IPS-15b (cell line): ENCODE data around the gene CNN2.

Experiments used
- H3K27me3 ChIP-seq: one replicate; pipeline ENCODE4 v1.6.1; 2013; ENCODE audit warnings: low read length; ENCODE audit not compliant: control insufficient read depth, insufficient read depth
- H3K36me3 ChIP-seq: one replicate; pipeline ENCODE4 v1.6.1; 2013; ENCODE audit warnings: low read length; ENCODE audit not compliant: control insufficient read depth, insufficient read depth
- H3K4me1 ChIP-seq: one replicate; pipeline ENCODE4 v1.6.1; 2013; ENCODE audit warnings: mild to moderate bottlenecking, low read length; ENCODE audit not compliant: control insufficient read depth, insufficient read depth
- H3K4me3 ChIP-seq: one replicate; pipeline ENCODE4 v1.5.1; 2013; ENCODE audit warnings: low read depth, low read length
- H3K9ac ChIP-seq: one replicate; pipeline ENCODE4 v1.6.1; 2013; ENCODE audit warnings: low read depth, mild to moderate bottlenecking, low read length
- H3K9me3 ChIP-seq: one replicate; pipeline ENCODE4 v1.6.1; 2013; ENCODE audit warnings: mild to moderate bottlenecking, low read length; ENCODE audit not compliant: control insufficient read depth, insufficient read depth

CNN2 gene

DNA sequence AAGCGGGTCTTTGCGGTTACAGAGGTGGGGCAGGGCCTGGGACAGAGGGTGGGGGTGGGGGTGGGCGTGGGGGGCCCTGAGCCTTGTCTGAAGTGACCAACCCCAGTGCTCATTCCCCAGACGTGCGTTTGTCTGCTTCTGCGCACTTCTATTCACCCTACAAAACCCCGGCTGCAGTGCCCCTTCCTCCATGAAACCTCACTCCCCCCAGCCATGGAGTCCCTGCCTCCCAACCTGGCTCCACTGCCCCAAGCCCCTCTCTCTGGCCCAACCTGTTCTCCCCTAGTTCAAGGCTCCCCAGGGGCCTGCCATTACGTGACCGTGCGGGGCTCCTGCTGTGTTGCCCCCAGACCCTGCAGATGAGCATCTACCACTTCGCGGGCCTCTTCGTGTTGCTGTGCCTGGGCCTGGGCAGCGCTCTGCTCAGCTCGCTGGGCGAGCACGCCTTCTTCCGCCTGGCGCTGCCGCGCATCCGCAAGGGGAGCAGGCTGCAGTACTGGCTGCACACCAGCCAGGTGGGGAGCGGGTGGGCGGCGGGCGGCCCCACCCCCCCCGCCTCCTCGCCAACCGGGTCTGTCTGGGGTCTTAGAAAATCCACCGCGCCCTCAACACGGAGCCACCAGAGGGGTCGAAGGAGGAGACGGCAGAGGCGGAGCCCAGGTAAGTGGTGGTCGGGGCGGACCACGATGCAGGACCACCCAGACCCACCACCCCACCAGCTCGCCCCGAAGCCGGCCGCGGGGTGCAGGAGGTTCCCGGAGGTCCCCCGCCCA, 18.0 kb upstream of the CNN2 start:
- Histone ChIP-seq H3K9ac (no peak overlapping the region), H3K9me3 (no peaks in the 10 kb centered on the region), H3K36me3 (peaks cover 32% of the 10 kb centered on the region), H3K4me1 (no peaks in the 10 kb centered on the region), H3K4me3 (no peak overlapping the region), H3K27me3 (no peaks in the 10 kb centered on the region)

GRCh38 chr19:1009041-1009980, 17.1 kb upstream of the CNN2 start:
- H3K36me3 ChIP-seq, result peaks cover 41% of the 10 kb centered on the region
- no peak overlapping the region for H3K4me3 ChIP-seq
- H3K9me3 ChIP-seq, result no peaks in the 10 kb centered on the region
- H3K27me3 ChIP-seq, result no peaks in the 10 kb centered on the region
- no peaks in the 10 kb centered on the region for H3K4me1 ChIP-seq
- H3K9ac ChIP-seq, result no peak overlapping the region

DNA sequence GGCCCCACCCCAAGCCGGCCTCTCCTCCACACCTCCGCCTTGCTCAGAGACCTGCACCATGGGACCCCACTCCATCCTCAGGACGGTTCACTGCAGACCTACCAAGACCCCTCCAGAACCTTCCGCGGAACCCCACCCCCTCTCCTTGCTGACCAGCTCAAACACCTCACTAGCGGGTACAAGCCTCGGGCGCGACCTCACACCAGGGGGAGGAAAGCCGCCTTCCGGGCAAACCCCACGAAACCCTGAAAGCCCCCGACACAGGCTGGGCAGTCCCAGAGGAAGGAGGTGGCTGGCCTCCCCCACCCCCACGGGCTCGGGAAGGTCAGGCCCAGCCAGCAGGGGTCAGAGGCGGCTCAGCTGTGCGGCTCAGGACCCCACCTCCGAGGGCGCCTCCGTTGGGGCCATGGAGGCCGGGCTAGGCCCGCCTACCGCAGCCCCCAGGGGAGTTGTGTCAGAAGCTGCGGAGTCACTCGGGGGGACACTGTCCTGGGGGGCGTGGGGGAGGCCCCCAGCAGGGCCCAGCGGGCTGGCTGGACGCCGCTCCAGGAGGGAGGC, 16.3 kb upstream of the CNN2 start:
- H3K9me3 ChIP-seq, result no peaks in the 10 kb centered on the region
- no peak overlapping the region for H3K9ac ChIP-seq
- no peaks in the 10 kb centered on the region for H3K27me3 ChIP-seq
- H3K4me1 ChIP-seq, result no peaks in the 10 kb centered on the region
- H3K36me3 ChIP-seq, result peaks cover 42% of the 10 kb centered on the region
- H3K4me3 ChIP-seq, result no peak overlapping the region

DNA sequence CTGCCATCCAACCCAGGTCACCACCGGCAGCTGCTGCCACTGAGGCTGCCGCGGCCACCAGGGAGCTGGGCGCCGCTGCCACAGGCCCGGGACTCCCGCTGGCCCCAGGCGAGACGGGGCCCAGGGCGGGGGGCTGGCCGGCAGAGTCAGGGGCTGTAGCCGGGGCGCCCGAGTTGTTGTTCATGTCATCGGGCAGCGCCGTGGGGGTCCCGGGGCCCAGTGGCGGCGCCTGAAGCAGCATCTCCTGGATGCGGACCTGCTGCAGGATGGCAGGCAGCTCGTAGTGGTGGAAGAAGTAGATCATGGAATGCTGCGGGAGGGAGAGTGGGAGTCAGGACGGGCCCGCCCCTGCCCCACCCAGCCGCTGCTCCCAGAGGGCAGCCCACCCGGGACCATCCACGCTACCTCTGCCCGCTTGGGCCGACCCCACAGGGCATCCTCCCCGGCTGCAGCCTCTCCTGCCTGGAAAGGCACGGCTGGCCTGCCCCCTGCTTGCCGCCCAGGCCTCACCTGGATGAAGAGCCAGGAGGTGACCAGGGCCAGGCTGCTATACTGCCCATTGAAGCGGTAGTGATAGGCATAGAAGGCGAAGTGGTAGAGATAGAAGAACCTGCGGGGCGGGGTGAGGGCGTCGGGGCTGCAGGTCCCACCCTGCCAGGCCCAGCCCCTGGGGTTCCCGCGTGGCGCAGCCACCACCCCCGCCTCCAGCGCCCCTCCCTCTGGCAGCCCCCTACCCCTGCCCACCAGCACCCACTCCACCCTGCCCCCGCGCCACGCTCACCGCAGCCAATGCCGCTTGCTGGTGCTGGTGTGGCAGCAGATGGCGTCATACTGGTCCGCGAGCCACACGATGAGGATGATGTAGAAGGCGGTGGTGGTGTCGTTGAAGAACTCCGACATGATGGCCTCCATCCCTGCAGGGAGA, 15.6 kb upstream of the CNN2 start:
- no peaks in the 10 kb centered on the region for H3K27me3 ChIP-seq
- H3K9ac ChIP-seq, result no peak overlapping the region
- no peaks in the 10 kb centered on the region for H3K9me3 ChIP-seq
- H3K36me3 ChIP-seq, result peaks cover 43% of the 10 kb centered on the region
- no peaks in the 10 kb centered on the region for H3K4me1 ChIP-seq
- H3K4me3 ChIP-seq, result no peak overlapping the region

- Histone ChIP-seq H3K27me3 (no peaks in the 10 kb centered on the region), H3K4me1 (peaks cover 4% of the 10 kb centered on the region), H3K4me3 (no peak overlapping the region), H3K9me3 (no peaks in the 10 kb centered on the region), H3K9ac (no peak overlapping the region), H3K36me3 (peaks cover 38% of the 10 kb centered on the region)
These were observed 14.5 kb upstream of the CNN2 start for GRCh38 chr19:1011831-1012333.

DNA sequence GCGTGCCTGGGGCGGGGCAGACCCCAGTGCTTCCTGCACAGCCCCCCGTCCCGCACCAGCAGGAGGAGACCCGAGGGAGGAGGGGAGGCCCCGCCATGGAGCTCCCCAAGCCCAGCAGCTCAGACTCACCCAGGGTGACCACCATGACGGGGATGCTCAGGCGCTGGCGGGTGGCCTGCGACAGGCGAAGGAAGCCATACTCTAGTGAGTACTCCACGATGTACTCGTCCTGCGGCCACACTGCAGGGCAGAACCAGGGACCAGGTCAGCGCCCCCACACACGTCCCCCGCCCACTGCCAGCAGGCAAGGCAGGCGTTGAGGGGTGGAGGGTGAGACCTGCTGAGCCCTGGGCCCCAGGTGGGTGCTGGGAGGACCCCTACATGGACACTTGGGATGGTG, 14.1 kb upstream of the CNN2 start:
- no peaks in the 10 kb centered on the region for H3K9me3 ChIP-seq
- H3K4me3 ChIP-seq, result no peak overlapping the region
- H3K9ac ChIP-seq, result no peak overlapping the region
- H3K4me1 ChIP-seq, result peaks cover 5% of the 10 kb centered on the region
- peaks cover 38% of the 10 kb centered on the region for H3K36me3 ChIP-seq
- H3K27me3 ChIP-seq, result no peaks in the 10 kb centered on the region

- H3K4me1 ChIP-seq, result peaks cover 5% of the 10 kb centered on the region
- no peaks in the 10 kb centered on the region for H3K9me3 ChIP-seq
- no peak overlapping the region for H3K9ac ChIP-seq
- no peak overlapping the region for H3K4me3 ChIP-seq
- H3K36me3 ChIP-seq, result peaks cover 43% of the 10 kb centered on the region
- H3K27me3 ChIP-seq, result no peaks in the 10 kb centered on the region
These were observed 13.2 kb upstream of the CNN2 start for GRCh38 chr19:1013218-1013617.

GRCh38 chr19:1014161-1015060, 12.0 kb upstream of the CNN2 start:
- Histone ChIP-seq H3K27me3 (no peaks in the 10 kb centered on the region), H3K4me1 (peaks cover 5% of the 10 kb centered on the region), H3K9ac (no peak overlapping the region), H3K9me3 (no peaks in the 10 kb centered on the region), H3K36me3 (peaks cover 45% of the 10 kb centered on the region), H3K4me3 (no peak overlapping the region)

- Histone ChIP-seq H3K4me3 (peak overlapping the region; percentile 13), H3K4me1 (peaks cover 5% of the 10 kb centered on the region), H3K9me3 (no peaks in the 10 kb centered on the region), H3K27me3 (no peaks in the 10 kb centered on the region), H3K9ac (peak overlapping the region; percentile 70), H3K36me3 (peaks cover 38% of the 10 kb centered on the region)
These were observed 11.2 kb upstream of the CNN2 start for GRCh38 chr19:1015061-1015781.
